ENCODE results near the gene AUTS2. TPM values are rescaled to one million over a fixed set of nuclear protein-coding genes. Genes with fewer than 3 reads are reported as not detected.

The AUTS2 gene
- polyA plus RNA-seq, 1 donor from 2014 or later = 97.3 TPM

DNA sequence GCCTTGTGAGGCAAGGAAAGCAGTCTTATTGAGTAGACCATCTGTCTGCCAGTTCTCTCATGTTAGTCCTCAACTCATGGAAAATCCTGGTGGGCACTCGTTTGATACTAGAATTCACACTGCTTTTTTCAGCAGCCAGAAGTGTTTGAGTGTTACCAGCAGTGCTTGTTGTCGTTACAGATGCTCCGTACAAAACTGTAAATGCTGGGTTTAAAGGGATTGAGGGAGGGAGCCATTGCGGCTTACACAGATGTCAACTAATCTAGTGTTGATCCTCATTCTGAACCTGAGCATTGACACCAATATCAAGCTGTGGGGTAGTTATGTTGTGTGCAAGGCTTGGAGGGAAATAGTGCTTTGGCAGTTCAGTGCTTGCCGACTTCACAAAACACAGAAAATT is 348.6 kb downstream of the AUTS2 start:
- Histone ChIP-seq H3K4me3 (ENCODE audit: low read length) (no peak overlapping the region), H3K79me2 (replicated peaks; ENCODE audit: insufficient read depth, low read length) (peaks cover 42% of the 10 kb centered on the region), H3K4me2 (ENCODE audit: low read length) (no peak overlapping the region), H2AFZ (ENCODE audit: low read depth, low read length) (no peak overlapping the region), H3K27ac (ENCODE audit: low read length) (no peak overlapping the region), H3K27me3 (ENCODE audit: insufficient read depth, low read depth, low read length) (no peaks in the 10 kb centered on the region), H3K9me3 (ENCODE audit: low read length) (no peaks in the 10 kb centered on the region), H3K9me2 (ENCODE audit: insufficient read depth, low read length) (no peaks in the 10 kb centered on the region), H3K36me3 (ENCODE audit: insufficient read depth, low read length) (no peaks in the 10 kb centered on the region), H4K20me1 (ENCODE audit: insufficient read depth) (no peaks in the 10 kb centered on the region), H3F3A (ENCODE audit: insufficient read depth, low read length, poor library complexity, severe bottlenecking) (no peaks in the 10 kb centered on the region), H3K9ac (ENCODE audit: low read length) (no peak overlapping the region)
- TF ChIP-seq EZH2 (IDR thresholded peaks at IDR 0.05; ENCODE audit: borderline replicate concordance, insufficient read depth, low read length, poor library complexity, severe bottlenecking) (no peak), EP300 (conservative IDR thresholded peaks at IDR 0.05; ENCODE audit: poor library complexity, severe bottlenecking) (no peak), POLR2AphosphoS5 (IDR thresholded peaks at IDR 0.05) (no peak), SMC3 (conservative IDR thresholded peaks at IDR 0.05; ENCODE audit: poor library complexity) (no peak), RAD21 (conservative IDR thresholded peaks at IDR 0.05) (no peak), MXI1 (conservative IDR thresholded peaks at IDR 0.05; ENCODE audit: poor library complexity, severe bottlenecking) (no peak), TAF1 (IDR thresholded peaks at IDR 0.05; ENCODE audit: low read depth) (no peak)
- TF ChIP-seq, protein P1, sequence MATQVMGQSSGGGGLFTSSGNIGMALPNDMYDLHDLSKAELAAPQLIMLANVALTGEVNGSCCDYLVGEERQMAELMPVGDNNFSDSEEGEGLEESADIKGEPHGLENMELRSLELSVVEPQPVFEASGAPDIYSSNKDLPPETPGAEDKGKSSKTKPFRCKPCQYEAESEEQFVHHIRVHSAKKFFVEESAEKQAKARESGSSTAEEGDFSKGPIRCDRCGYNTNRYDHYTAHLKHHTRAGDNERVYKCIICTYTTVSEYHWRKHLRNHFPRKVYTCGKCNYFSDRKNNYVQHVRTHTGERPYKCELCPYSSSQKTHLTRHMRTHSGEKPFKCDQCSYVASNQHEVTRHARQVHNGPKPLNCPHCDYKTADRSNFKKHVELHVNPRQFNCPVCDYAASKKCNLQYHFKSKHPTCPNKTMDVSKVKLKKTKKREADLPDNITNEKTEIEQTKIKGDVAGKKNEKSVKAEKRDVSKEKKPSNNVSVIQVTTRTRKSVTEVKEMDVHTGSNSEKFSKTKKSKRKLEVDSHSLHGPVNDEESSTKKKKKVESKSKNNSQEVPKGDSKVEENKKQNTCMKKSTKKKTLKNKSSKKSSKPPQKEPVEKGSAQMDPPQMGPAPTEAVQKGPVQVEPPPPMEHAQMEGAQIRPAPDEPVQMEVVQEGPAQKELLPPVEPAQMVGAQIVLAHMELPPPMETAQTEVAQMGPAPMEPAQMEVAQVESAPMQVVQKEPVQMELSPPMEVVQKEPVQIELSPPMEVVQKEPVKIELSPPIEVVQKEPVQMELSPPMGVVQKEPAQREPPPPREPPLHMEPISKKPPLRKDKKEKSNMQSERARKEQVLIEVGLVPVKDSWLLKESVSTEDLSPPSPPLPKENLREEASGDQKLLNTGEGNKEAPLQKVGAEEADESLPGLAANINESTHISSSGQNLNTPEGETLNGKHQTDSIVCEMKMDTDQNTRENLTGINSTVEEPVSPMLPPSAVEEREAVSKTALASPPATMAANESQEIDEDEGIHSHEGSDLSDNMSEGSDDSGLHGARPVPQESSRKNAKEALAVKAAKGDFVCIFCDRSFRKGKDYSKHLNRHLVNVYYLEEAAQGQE (IDR thresholded peaks at IDR 0.05; ENCODE audit: borderline replicate concordance) = no peak
- TF ChIP-seq, protein P2, sequence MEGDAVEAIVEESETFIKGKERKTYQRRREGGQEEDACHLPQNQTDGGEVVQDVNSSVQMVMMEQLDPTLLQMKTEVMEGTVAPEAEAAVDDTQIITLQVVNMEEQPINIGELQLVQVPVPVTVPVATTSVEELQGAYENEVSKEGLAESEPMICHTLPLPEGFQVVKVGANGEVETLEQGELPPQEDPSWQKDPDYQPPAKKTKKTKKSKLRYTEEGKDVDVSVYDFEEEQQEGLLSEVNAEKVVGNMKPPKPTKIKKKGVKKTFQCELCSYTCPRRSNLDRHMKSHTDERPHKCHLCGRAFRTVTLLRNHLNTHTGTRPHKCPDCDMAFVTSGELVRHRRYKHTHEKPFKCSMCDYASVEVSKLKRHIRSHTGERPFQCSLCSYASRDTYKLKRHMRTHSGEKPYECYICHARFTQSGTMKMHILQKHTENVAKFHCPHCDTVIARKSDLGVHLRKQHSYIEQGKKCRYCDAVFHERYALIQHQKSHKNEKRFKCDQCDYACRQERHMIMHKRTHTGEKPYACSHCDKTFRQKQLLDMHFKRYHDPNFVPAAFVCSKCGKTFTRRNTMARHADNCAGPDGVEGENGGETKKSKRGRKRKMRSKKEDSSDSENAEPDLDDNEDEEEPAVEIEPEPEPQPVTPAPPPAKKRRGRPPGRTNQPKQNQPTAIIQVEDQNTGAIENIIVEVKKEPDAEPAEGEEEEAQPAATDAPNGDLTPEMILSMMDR (IDR thresholded peaks at IDR 0.05; ENCODE audit: poor library complexity, severe bottlenecking) = no peak

DNA sequence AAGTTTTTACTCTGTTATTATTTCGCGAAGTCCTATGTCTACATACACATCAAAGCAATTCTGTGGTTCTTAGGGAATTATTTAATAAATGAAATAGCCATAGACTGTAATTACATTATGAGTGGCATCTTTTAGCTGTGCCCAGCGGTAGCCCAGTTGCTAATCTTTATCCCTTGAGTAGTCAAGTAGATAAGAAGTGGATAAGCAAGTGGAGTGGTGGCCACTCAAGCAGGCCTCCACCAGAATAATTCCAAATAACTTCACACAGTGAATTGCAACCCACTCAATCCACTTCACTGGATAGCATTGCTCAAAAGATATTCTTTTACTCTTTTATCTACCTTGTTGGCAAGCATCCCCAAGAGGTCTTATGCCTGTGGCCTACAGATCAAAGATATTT is 349.7 kb downstream of the AUTS2 start:
- Histone ChIP-seq H4K20me1 (ENCODE audit: insufficient read depth) (no peaks in the 10 kb centered on the region), H3K36me3 (ENCODE audit: insufficient read depth, low read length) (no peaks in the 10 kb centered on the region), H3K27ac (ENCODE audit: low read length) (no peak overlapping the region), H3K4me2 (ENCODE audit: low read length) (no peak overlapping the region), H3K9me2 (ENCODE audit: insufficient read depth, low read length) (no peaks in the 10 kb centered on the region), H3K9me3 (ENCODE audit: low read length) (no peaks in the 10 kb centered on the region), H3K27me3 (ENCODE audit: insufficient read depth, low read depth, low read length) (no peaks in the 10 kb centered on the region), H2AFZ (ENCODE audit: low read depth, low read length) (no peak overlapping the region), H3K9ac (ENCODE audit: low read length) (no peak overlapping the region), H3F3A (ENCODE audit: insufficient read depth, low read length, poor library complexity, severe bottlenecking) (no peaks in the 10 kb centered on the region), H3K4me3 (ENCODE audit: low read length) (no peak overlapping the region), H3K79me2 (replicated peaks; ENCODE audit: insufficient read depth, low read length) (peaks cover 45% of the 10 kb centered on the region)
- TF ChIP-seq POLR2AphosphoS5 (IDR thresholded peaks at IDR 0.05) = no peak
- TF ChIP-seq TAF1 (IDR thresholded peaks at IDR 0.05; ENCODE audit: low read depth) = no peak
- TF ChIP-seq, protein P1 (IDR thresholded peaks at IDR 0.05; ENCODE audit: borderline replicate concordance) = no peak
- TF ChIP-seq EZH2 (IDR thresholded peaks at IDR 0.05; ENCODE audit: borderline replicate concordance, insufficient read depth, low read length, poor library complexity, severe bottlenecking) = no peak
- TF ChIP-seq MXI1 (conservative IDR thresholded peaks at IDR 0.05; ENCODE audit: poor library complexity, severe bottlenecking) = no peak
- no peak for TF ChIP-seq SMC3 (conservative IDR thresholded peaks at IDR 0.05; ENCODE audit: poor library complexity)
- TF ChIP-seq EP300 (conservative IDR thresholded peaks at IDR 0.05; ENCODE audit: poor library complexity, severe bottlenecking) = no peak
